PC-9 (cell line): ENCODE results near the gene SPATA16. TPM values are rescaled to one million over a fixed set of nuclear protein-coding genes. Genes with fewer than 3 reads are reported as not detected.

ENCODE experiments used
- BruUV-seq: library from RNA; stranded (reverse); fragments of 400-500 nt; replicated peaks from 2 replicates; lab custom pipeline; 2021; lab: Mats Ljungman, UMichigan
- CTCF ChIA-PET: fragments of 300-600 bp; sonication (Branson Sonifier 250); formaldehyde crosslinking; loops from one replicate; lab custom pipeline; 2022; ENCODE audit warnings: antibody characterized with exemption; lab: Charles Lee
- POLR2A ChIA-PET: fragments of 300-600 bp; sonication (Branson Sonifier 250); formaldehyde crosslinking; loops from one replicate; lab custom pipeline; 2022; ENCODE audit warnings: antibody characterized with exemption; ENCODE audit not compliant: unreplicated experiment; lab: Charles Lee
- DNase-seq, 2 experiments: peaks; one replicate each; pipeline versions ENCODE4 v3.0.0 to v3.0.0-alpha.2; 2015 to 2022; ENCODE audit warnings: mixed read lengths in 1 of 2
- H2AFZ ChIP-seq: fragments of 200-600 bp; sonication (generic); 2 replicates; pipeline ENCODE4 v1.8.1; 2017; ENCODE audit warnings: antibody characterized with exemption
- H3F3A ChIP-seq: fragments of 200-600 bp; sonication (generic); 2 replicates; pipeline ENCODE4 v1.8.1; 2017; ENCODE audit warnings: antibody characterized with exemption, mild to moderate bottlenecking, low read depth; ENCODE audit not compliant: insufficient read depth
- H3K27ac ChIP-seq: fragments of 200-600 bp; sonication (generic); 2 replicates; pipeline ENCODE4 v1.6.1; 2016; ENCODE audit warnings: mixed run types
- H3K27me3 ChIP-seq: fragments of 200-600 bp; sonication (generic); 2 replicates; pipeline ENCODE4 v1.6.1; 2016; ENCODE audit warnings: low read depth, mixed run types; ENCODE audit not compliant: insufficient read depth
- H3K36me3 ChIP-seq: fragments of 200-600 bp; sonication (generic); 2 replicates; pipeline ENCODE4 v1.6.1; 2016; ENCODE audit warnings: low read depth, mixed run types
- H3K4me1 ChIP-seq: fragments of 200-600 bp; sonication (generic); replicated peaks from 2 replicates; pipeline ENCODE4 v1.6.1; 2016; ENCODE audit warnings: mixed run types; ENCODE audit not compliant: insufficient read depth
- H3K4me2 ChIP-seq: fragments of 200-600 bp; sonication (generic); 2 replicates; pipeline ENCODE4 v1.6.1; 2017; ENCODE audit warnings: mixed run types
- H3K4me3 ChIP-seq: fragments of 200-600 bp; sonication (generic); 2 replicates; pipeline ENCODE4 v1.6.1; 2016; ENCODE audit warnings: mixed run types
- H3K79me2 ChIP-seq: fragments of 200-600 bp; sonication (generic); 2 replicates; pipeline ENCODE4 v1.6.1; 2017; ENCODE audit warnings: low read depth, mixed run types
- H3K9me2 ChIP-seq: fragments of 200-600 bp; sonication (generic); 2 replicates; pipeline ENCODE4 v1.8.1; 2017; ENCODE audit warnings: mild to moderate bottlenecking; ENCODE audit not compliant: insufficient read depth
- H3K9me3 ChIP-seq: fragments of 200-600 bp; sonication (generic); 2 replicates; pipeline ENCODE4 v1.8.1; 2016; ENCODE audit warnings: low read depth; ENCODE audit not compliant: insufficient read depth
- H4K20me1 ChIP-seq: fragments of 200-600 bp; sonication (generic); 2 replicates; pipeline ENCODE4 v1.8.1; 2017; ENCODE audit not compliant: insufficient read depth
- EZH2 ChIP-seq: fragments of 200-600 bp; sonication (generic); IDR thresholded peaks from 2 replicates; pipeline ENCODE4 v1.8.0; 2017; ENCODE audit warnings: antibody characterized with exemption, low read depth
- intact Hi-C: fragments of 100-400 bp; cut with micrococcal nuclease; formaldehyde crosslinking; loops from one replicate; pipeline ENCODE4 v1.10.0; 2022; ENCODE audit not compliant: unreplicated experiment
- total RNA-seq: library from RNA; stranded (reverse); gene quantifications from 2 replicates; pipeline ENCODE4 v1.2.3, GENCODE V29; 2021
- TF ChIP-seq, protein P1 (sequence below): fragments of 200-600 bp; sonication (generic); conservative IDR thresholded peaks from 2 replicates; pipeline ENCODE4 v1.6.1; 2017; ENCODE audit warnings: mixed run types, antibody characterized with exemption, mild to moderate bottlenecking, moderate library complexity

The SPATA16 gene
- total RNA-seq, 1 experiment from 2014 or later, result not detected

- H3K9me2 ChIP-seq, result peaks cover 7% of the 10 kb centered on the region; the same call in 1 of the 2 replicates
- H3K27me3 ChIP-seq, result no peaks in the 10 kb centered on the region
- H3F3A ChIP-seq, result no peaks in the 10 kb centered on the region
- H3K79me2 ChIP-seq, result no peaks in the 10 kb centered on the region
- intact Hi-C loops, result no loop called here
- H3K27ac ChIP-seq, result no peak overlapping the region
- TF ChIP-seq, protein P1, sequence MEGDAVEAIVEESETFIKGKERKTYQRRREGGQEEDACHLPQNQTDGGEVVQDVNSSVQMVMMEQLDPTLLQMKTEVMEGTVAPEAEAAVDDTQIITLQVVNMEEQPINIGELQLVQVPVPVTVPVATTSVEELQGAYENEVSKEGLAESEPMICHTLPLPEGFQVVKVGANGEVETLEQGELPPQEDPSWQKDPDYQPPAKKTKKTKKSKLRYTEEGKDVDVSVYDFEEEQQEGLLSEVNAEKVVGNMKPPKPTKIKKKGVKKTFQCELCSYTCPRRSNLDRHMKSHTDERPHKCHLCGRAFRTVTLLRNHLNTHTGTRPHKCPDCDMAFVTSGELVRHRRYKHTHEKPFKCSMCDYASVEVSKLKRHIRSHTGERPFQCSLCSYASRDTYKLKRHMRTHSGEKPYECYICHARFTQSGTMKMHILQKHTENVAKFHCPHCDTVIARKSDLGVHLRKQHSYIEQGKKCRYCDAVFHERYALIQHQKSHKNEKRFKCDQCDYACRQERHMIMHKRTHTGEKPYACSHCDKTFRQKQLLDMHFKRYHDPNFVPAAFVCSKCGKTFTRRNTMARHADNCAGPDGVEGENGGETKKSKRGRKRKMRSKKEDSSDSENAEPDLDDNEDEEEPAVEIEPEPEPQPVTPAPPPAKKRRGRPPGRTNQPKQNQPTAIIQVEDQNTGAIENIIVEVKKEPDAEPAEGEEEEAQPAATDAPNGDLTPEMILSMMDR, result no peak
- TF ChIP-seq EZH2, result no peak
- POLR2A ChIA-PET, result no interaction called here
- DNase-seq, result no peak
- no peak overlapping the region for H3K4me2 ChIP-seq
- H3K36me3 ChIP-seq, result no peaks in the 10 kb centered on the region
- H3K4me3 ChIP-seq, result no peak overlapping the region
- no peaks in the 10 kb centered on the region for H3K4me1 ChIP-seq
- H4K20me1 ChIP-seq, result no peaks in the 10 kb centered on the region
- no peaks in the 10 kb centered on the region for H3K9me3 ChIP-seq
- H2AFZ ChIP-seq, result no peak overlapping the region
- BruUV-seq, result no TSS peak
- CTCF ChIA-PET, result no interaction called here
Observed at GRCh38 chr3:172977696-172978095, 163.3 kb downstream of the SPATA16 start.

DNA sequence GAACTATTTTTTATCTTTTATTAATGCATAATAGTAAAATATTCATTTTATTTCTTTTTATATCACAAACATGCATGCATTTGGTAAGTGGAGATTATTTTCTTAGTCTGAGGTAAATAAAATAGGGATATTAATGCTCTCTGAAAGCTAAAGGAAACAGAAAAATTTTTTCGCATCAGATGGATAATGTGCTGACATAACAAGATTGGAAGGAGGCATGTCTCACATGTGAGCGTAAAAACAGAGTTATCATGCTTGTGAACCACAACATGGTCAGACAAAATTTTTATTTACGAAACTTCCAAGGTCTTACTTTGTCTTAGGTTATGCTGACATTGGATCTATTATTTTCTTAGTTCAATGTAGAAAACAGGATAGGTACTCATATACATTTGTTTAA lies 166.1 kb downstream of the SPATA16 start:
- no peaks in the 10 kb centered on the region for H3K36me3 ChIP-seq
- no peaks in the 10 kb centered on the region for H3K4me1 ChIP-seq
- no peak overlapping the region for H3K4me2 ChIP-seq
- no peaks in the 10 kb centered on the region for H3K79me2 ChIP-seq
- no peaks in the 10 kb centered on the region for H3F3A ChIP-seq
- no TSS peak for BruUV-seq
- CTCF ChIA-PET, result no interaction called here
- POLR2A ChIA-PET, result no interaction called here
- H4K20me1 ChIP-seq, result no peaks in the 10 kb centered on the region
- no peaks in the 10 kb centered on the region for H3K27me3 ChIP-seq
- H3K9me2 ChIP-seq, result peaks cover 7% of the 10 kb centered on the region; the same call in 1 of the 2 replicates
- intact Hi-C loops, result no loop called here
- TF ChIP-seq, protein P1, result no peak
- TF ChIP-seq EZH2, result no peak
- no peak overlapping the region for H2AFZ ChIP-seq
- no peak overlapping the region for H3K27ac ChIP-seq
- no peaks in the 10 kb centered on the region for H3K9me3 ChIP-seq
- no peak for DNase-seq
- no peak overlapping the region for H3K4me3 ChIP-seq

DNA sequence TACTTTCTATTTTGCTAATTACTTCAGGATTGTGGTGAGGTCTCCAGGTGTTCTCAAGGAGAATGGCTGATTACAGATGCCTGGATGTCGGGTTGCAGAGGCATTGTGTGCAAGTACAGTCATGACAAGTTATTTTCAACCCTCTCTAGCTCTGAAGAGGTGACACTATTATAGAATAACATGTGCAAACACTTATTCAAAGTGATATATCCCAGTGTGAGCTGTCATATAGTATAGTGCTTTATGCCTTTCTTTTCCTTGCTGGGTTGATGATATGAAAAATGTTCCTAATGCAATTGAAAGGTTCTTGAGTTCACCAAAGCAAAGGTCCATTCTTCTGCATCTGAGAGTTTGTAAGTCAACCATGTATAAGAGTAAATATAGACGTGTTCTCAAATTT lies 167.2 kb downstream of the SPATA16 start:
- Histone ChIP-seq H3F3A (no peaks in the 10 kb centered on the region), H3K4me1 (no peaks in the 10 kb centered on the region), H3K9me2 (peaks cover 7% of the 10 kb centered on the region; the same call in 1 of the 2 replicates), H3K27ac (no peak overlapping the region), H2AFZ (no peak overlapping the region), H4K20me1 (no peaks in the 10 kb centered on the region), H3K36me3 (no peaks in the 10 kb centered on the region), H3K79me2 (no peaks in the 10 kb centered on the region), H3K9me3 (no peaks in the 10 kb centered on the region), H3K4me2 (no peak overlapping the region), H3K27me3 (no peaks in the 10 kb centered on the region), H3K4me3 (no peak overlapping the region)
- DNase-seq, result no peak
- intact Hi-C loops, result no loop called here
- POLR2A ChIA-PET, result no interaction called here
- TF ChIP-seq EZH2, result no peak
- TF ChIP-seq, protein P1, result no peak
- no TSS peak for BruUV-seq
- CTCF ChIA-PET, result no interaction called here
